Measurements from ENCODE around the gene RNPEPL1.

DNA sequence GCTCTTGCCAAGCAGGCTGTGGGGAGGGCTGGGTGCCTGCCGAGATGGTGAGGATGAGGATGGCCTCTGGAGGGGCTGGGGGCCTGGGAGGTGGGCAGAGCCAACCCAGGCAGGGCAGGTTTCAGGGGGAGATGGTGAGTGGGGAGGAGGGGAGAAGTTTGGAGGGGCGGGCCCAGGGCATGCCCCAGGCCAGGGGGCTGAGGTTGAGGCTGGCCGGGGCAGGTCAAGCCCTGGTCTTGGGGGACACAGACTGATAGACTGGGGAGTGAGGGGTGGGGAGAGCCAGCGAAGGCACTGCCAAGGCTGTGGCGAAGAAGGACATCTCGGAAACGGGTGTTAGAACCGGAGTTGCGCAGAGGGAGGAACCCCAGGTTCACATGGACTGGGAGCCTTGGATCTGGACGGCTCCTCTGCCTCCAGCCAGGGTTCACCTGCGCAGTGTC lies 30.9 kb downstream of the RNPEPL1 start:
- TF ChIP-seq, protein P1, sequence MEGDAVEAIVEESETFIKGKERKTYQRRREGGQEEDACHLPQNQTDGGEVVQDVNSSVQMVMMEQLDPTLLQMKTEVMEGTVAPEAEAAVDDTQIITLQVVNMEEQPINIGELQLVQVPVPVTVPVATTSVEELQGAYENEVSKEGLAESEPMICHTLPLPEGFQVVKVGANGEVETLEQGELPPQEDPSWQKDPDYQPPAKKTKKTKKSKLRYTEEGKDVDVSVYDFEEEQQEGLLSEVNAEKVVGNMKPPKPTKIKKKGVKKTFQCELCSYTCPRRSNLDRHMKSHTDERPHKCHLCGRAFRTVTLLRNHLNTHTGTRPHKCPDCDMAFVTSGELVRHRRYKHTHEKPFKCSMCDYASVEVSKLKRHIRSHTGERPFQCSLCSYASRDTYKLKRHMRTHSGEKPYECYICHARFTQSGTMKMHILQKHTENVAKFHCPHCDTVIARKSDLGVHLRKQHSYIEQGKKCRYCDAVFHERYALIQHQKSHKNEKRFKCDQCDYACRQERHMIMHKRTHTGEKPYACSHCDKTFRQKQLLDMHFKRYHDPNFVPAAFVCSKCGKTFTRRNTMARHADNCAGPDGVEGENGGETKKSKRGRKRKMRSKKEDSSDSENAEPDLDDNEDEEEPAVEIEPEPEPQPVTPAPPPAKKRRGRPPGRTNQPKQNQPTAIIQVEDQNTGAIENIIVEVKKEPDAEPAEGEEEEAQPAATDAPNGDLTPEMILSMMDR (IDR thresholded peaks at IDR 0.05; ENCODE audit: insufficient read depth, low read depth, low read length) = no peak
- TF ChIP-seq EZH2 (IDR thresholded peaks at IDR 0.05; ENCODE audit: insufficient read depth, low read length) = no peak
